Stimulated activated CD8-positive, alpha-beta memory T cell treated with anti-CD3 and anti-CD28 coated beads, Interleukin-15, amount 100 ng/mL, for 48 hours (primary cell): ENCODE results near the gene NFATC2.
"Not testable (repeated sequence)": the region's sequence is repeated elsewhere in the genome, so short reads cannot be mapped to it uniquely, and the experiment has no call there.

Experiments
- DNase-seq, 2 donors: peaks; one replicate each; pipeline ENCODE4 v3.0.0-alpha.2; 2020; ENCODE audit warnings: low read depth in 2 of 2

The NFATC2 gene

DNA sequence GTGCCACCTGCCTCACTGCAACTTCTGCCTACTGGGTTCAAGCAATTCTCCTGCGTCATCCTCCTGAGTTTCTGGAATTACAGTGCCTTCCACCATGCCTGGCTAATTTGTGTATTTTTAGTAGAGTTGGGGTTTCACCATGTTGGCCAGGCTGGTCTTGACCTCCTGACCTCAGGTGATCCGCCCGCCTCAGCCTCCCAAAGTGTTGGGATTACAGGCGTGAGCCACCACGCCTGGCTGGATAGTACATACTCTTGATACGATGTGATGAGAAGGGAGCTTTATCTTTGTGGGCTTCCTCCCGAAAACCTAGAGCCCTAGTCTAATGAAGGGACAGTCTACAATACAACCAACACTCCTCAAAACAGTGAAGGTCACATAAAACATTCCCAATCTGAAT, 2.4 kb downstream of the NFATC2 start:
- DNase-seq: not testable (repeated sequence)

DNA sequence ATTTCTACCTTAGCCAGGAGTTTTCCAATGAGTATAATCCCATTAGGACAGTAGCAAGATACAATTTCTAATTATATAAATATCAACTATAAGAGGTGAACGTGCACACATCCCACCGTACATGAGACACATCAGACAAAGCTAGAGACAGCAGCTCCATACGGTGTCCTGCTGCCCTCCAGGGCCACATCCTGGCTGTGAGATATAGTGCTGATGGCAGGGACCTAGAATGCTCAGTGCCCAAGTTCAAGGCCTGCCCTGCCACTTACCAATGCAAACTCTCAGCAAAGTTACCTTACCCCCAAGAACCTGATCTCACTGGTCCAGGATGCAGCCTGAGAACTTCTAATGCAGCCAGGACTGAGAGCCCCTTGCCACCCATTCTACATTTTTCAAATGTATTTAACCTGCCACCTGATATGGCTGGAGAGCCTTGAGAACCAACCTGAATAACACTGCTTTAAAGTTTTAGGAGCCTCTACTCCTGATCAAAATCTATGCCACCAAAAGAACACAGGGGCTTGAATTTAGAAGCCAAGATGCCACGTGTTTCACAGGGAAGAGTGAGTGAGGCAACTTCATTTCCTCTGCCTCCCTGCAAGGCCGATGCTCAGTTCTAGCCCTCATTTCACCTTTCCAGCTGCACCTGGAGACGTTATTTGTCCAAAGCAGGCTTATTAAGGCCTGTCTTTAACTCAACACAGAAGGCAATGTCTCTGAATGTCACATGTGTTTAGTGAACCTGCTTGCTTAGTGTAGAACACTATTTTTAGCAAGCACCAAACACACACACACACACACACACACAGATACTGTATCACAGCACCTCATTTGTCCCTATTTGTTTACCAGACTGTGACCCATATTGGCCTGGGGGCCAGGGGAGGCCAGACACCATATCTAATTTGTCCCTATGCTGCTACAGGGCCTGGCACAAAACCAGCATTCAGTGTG, 6.1 kb downstream of the NFATC2 start:
- DNase-seq: no peak

DNA sequence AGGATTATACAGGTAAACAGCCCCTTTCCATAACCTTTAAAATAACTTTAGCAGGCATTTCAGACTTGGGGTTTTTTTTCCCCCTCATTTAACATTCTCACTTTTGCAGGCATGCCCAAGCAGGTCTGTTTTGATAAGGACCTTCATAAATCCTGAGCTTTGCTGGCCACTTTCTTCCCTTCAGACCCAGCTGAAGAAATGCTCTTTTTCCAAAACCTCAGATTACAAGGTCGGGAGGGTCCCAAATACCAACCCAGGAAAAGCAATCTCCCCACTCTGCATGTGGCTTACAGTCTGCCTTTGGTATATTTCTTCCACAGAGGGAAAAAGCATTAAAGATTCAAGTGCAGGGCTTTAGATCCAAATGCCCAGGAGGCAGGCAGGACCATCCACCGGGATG, 6.8 kb downstream of the NFATC2 start:
- DNase-seq: no peak

DNA sequence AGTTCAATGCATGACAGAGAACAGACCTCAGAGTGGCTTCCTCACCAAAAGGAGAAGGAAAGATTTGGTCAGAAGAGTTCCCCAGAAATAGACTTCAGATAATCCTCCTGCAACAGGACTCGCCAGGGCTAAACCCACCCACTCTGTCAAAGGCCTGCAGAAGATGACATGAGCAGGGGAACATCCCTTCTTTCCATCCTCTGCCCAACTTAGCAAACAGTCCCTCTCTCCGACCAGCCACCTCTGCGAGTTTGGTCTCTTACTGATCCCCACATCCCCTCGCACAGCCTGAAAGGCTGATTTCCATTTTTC, 7.5 kb downstream of the NFATC2 start:
- peak in 1 of 2 donors; percentile 36 for DNase-seq

DNA sequence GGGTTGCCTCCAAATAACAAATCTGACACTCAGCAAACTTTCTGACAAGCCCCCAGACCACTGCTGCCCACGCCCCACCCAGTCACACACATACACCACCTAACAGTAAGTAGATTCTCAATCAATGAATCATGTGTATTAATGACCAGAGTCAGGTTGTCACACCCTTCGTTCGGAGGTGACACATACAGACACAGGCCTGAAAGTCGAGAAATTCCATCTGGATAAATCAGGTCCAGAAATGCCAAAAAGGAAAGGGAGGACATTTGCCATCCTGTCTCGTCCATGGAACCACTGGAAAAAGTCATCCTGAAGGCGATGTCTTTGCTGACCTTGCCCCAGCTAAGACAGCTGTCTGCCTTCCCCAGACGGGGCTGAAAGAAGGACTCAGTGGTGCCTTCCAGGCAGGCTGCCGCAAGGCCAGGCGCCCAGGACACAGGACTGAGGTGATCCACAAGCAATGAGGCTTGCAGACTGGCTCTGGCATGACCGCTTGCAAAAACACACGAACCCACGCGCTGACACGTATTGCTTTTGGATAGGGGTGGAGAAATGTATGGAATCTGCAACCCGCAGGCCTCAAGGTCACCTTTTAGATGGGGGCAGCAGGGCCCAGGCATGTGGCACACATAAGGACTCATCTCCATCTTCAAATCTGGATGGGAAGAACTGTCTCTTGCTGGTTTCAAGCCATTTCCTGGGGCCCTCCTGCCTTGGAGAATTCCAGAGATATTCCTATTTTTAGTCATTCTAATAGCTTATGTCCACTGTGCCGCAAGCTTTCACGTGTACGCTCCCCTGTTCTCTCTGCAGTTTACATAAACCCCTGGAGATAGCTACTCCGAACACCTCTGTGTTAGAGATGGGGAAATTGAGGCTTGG, 9.0 kb downstream of the NFATC2 start:
- no peak for DNase-seq

DNA sequence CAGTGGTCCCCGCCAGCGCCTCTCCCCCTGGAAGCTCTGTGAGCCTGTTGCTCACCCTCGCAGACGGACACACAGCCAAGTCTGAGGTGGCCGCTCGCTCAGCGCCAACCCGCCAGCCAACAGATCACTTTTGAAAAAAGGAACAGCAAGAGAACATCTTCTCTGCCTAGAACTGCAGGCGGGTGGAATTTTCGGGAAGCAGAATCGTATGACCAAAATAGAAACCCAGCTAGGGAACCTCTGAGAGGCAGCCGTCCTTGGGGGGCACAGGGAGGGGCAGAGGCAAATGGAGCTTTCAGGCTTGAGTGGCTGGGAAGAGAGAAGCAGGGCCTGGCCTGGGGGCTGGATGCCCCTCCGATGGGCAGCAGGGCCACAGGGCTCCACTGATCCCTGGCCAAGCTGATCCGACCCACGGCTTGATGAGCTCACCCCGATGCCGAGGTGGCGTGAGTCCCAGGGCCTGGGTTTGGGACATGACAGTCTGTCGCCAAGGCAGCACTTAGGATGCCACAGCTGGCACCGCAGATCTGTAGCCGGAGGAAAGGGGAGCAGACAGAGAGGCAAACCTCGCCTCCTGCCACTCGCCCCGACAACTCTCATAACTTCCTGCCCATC, 9.8 kb downstream of the NFATC2 start:
- DNase-seq: no peak

DNA sequence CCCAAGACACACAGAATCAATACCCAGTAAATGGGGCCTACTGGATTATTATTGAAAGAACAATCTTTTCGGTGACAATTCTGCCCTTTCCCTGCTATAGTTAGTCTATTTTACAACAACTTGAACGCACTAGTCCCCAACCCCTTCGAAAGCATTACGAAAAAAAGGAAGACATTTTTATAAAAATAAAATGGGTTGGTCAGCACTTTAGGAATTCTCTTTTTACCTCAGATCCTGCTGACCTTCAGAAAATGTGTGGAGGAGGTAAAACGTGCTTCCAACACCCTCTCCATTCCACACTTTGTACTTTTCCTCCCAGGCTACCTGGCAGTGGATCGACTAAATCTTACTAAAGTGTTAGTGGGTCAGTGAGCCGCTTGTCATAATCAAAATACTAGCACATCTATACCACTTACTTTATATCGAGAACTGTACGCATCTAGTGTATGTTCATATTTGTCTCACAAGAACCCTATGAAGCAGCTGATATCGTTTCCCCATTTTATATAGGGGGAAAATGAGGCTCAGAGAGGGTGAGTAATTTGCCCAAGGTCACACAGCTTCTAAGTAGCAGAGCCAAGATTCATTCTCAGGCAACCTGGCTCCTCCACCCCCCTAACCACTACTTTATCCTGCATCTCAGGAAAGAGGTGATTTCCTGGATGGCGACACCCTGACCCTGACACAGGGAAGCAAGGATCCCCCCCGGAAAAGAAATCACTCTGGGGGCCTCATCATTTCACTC, 10.6 kb downstream of the NFATC2 start:
- DNase-seq: no peak

DNA sequence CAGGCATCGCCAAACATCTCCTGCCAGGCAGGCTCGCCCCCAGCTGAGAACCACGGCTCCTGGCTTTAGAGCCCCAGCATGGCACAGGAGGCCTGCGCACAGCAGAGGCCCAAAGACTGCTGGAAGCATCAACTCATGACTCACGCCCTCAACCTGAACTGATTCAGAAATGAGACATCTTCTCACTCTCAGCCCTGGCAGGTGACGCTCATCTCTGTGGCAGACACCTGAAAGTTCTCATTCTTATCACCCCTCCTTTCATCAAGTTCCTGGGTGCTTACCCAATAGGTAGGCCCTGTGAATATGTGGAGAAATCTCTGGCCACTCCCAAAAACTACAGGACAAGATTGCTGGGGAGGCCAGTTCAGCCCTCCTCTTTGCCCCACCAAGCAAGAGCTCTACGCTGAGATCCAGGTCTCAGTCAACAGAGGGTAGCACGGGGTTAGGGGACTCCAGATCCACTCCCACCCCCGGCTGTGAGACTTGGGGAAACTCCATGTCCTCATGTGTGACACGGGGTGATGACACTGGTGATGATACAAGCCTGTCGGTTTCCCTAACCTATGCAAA, 11.3 kb downstream of the NFATC2 start:
- DNase-seq: peak; percentile 73 to 80

DNA sequence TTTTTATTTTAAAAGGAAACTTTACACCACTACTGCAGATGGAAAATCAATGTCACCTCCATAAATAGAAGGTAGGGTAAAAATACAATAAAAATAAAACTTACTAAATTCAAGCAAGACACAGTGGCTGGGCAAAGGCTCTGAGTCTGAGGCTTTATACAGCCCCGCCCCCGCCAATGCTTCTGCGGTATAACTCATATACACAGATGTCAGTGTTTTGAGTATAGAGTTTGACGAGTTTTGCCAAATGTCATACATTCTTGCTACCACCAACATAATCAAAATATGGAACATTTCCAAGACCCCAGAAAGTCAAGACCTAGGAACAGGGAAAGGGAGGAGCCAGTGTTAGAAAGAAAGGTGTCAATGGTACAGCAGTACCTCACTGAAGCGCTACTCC, 12.8 kb downstream of the NFATC2 start:
- DNase-seq: peak; percentile 67 to 80

DNA sequence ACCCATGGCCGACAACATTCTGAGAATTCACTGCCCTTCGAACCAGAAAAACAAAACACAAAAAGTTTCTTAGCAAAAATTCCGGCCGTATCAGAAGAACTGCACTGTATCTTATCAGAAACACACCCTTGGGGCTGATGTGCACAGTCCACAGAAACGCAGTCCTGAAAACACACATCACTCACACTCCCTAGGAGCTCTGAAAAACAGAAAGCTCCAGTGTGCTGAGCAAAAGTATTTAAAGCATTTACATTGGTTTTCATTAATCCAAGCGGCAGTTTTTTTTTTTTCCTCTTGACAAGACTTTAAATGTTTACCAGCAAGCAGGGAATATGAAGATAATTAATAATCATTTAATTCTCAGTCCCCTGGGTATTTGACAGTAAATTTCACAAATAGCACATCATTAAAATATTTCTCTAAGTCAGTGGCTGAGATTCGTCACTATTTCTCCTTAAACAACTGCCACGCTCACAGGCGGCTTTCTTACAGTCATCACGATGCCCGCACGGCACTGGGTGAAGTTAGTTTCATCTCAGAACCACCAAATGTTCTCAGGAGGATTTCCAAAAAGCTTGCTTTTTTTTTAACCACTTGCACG, 13.3 kb downstream of the NFATC2 start:
- peak in 1 of 2 donors; percentile 64 for DNase-seq

DNA sequence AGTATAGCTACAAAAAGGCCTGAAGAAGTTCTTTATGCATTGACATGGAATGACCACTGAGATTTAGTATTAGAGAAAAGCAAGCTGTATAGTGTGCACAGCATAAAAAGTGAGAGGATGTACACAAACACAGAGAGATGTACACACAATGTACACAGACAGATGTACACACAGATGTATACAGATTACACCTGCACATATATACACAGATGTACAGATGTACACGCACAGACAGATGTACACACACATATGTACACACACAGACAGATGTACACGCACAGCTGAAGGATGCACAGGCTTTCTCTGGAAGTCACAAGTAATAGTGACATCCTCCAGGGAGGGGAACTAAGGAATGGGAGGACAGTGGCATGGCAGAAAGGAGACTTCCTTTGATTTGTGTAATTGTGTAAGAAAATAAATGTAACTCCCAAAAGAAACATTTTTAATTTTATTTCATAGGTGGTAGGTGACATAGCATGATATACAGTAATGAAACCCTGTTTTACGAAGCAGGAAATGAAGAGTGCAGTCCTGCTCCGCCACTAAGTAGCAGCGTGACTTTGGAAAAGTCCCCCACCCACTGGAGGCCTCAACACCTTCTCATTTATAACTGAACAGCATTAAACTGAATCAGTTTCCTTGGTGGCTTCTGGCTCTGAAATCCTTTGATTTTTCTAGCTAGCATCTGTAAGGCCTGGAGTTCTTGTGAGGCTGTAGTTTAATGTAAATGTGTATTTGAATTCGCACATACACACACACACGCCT, 14.1 kb downstream of the NFATC2 start:
- DNase-seq: peak; percentile 47 to 61

DNA sequence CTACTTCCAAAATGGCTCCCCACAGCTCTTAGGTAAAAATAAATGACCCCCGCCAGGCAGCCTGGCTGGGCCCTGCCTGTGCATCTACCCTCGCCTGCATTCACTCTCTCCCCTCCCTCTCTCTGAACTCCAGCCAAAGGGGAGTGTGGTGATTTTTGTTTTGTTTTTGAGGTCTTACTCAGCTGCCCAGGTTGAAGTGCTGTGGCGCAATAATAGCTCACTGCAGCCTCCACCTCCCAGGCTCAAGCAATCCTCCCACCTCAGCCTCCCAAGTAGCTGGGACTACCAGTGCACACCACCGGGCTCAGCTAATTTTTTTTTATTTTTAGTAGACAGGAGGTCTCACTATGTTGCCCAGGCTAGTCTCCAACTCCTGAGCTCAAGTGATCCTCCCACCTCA, 15.8 kb downstream of the NFATC2 start:
- DNase-seq: no peak

DNA sequence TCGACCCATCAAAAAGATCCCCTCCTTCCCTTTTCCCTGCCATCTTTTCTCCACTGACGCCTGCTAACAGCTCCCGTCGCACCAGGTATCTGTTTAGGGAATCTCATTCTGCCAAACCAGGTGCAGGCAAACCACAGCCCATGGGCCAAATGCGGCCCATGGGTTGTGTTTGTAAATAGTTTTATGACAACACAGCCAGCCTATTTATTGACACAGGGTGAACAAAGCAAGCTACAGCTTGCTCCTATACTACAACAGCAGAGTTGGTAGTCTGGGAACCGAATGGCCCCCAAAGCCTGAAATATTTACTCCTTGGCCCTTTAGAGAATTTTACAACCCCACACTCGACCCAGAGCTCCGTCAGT, 16.4 kb downstream of the NFATC2 start:
- no peak for DNase-seq

DNA sequence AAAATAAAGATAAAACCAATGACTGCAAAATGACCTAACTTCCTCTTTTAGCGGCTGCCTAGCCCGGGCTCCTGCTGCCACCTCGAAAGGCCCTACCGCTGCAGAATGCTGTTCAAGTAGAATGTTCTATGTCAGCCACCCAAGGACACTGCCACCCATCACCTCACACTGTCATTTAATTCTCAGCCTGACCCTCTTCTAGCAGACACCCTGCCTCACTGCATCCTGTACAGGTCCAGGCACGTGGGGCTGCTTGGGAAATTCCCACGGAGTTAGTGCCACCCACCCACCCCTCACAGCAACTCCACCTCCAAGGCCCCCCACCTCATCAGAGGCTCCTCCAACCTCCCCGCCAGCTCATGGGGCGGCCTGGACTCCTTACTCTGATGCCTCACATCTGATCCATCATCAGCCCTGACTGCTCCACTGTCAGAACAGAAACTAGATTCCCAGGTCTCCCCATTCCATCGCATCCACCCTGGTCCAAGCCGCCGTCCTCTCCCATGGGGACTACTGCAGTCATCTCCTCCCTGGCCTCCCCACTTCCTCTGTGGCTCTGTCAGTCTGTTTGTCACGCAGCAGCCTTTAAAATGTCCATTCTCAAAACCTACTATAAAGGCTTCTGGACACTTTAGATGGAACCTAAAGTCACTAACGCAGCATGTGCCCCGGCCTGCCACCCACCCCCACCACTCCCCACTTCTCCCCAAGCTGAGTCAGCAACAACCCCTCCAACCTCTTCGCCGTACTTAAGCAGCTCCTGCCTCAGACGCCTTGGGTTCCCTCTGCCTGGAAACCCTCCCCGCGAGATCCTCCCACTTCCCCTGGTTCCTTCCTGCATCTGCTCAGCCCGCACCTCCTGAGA, 17.0 kb downstream of the NFATC2 start:
- DNase-seq: peak in 1 of 2 donors; percentile 46

DNA sequence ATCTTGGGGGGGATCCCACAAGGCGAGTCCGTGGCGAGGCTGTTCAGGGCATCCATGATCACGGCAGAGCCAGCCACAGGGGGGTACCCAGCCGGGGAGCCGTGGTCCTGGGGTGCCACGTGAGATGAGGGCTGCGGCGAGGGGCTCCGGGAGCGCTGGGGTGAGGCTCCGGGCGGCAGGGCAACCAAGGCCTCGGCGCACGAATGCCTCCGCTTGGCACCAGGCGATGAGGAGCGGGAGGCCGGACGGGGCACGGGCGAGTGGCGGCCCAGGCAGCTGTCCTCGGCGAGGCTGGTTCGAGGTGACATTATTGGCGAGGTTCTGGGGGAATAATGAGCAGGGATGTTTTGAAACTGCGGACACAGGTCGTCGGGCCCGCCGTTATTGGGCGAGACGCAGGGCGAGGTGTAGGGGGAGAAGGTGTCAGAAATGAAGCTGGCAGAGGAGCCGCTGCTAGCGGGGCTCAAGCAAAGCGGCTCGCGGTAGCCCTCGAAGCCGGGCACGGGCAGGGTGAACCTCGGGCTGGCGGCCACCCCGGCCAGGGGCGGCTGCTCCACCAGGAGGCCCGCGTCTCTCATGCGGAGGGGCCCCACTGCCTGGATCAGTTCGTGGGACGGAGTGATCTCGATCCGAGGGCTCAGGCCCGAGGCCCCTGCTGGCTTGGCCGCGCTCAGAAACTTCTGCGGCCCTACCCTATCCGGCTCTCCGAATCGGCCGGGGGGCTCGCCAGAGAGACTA, 19.1 kb downstream of the NFATC2 start:
- no peak for DNase-seq

DNA sequence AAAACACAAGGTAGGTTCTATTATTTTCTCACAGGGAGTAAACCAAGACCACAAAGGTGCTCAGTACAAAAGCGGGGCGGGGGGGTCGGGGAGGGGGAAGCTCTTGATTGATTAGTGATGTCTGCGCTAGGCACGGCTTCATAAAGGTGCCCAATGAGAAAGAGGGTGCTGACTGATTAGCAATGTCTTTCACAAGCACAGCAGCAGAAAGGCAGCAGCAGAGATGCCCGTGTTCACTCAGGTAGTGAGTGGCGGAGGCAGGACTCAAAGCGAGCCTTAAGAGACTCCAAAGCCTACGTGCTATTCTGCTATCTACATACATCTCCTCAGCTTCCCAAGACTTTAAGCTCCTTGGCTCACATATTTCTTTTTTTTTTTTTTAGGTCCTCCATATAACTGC, 20.3 kb downstream of the NFATC2 start:
- no peak for DNase-seq

DNA sequence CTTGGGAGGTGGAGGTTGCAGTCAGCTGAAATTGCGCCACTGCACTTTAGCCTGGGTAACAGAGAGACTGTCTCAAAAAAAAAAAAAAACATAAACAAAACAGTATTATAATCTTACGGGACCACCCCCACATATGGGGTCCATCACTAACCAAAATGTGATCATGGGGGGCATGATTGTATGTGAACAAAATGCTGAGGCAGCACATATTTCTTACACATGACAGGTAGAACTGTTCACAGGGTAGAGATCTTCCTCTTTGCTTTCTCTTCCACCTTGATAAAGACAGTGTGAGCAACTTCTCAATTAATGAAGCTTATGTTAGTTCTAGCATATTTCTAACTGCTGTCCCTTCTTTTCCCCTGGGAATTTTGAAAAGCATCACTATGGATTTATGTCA, 24.7 kb downstream of the NFATC2 start:
- DNase-seq: no peak

DNA sequence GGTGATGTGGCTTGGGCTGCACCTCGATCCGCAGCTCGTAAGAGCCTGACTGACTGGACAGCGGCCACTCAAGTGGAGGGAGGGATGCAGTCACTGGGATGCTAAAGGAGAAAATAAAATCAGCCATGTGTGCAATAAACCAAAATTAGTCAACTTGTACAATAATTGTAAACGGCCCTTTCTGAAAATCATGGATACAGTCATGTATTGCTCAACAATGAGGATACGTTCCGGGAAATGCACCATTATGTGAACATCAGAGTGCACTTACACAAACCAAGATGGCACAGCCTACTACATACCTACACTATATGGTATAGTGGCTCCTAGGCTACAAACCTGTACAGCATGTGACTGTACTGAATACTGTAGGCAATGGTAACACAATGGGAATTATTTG, 25.7 kb downstream of the NFATC2 start:
- DNase-seq: no peak

DNA sequence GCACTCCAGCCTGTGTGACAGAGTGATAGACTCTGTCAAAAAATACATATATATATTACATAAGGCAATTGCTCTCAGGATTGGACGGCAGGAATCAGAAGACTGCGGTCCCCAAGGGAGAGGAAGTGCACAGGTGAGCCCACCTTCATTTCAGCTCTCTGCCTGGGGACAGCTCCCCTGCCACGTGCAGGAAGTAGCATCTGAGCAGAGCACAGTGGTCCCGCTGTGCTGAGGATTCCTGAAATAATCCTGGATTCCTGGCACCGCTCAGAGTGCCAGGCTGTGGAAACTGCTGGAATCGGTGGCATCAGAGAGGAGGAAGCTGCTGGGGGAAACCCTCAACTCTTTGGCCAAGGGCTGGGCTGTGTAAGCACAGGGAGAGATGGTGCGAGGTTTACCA, 27.7 kb downstream of the NFATC2 start:
- no peak for DNase-seq
